Measurements from ENCODE around the gene ZKSCAN2.

Gene ZKSCAN2

GRCh38 chr16:25223964-25224363, 33.7 kb downstream of the ZKSCAN2 start:
- no peak for DNase-seq (ENCODE audit: low read depth in 3 of 3)

- no peak for DNase-seq (ENCODE audit: low read depth in 3 of 3)
Measured at GRCh38 chr16:25222959-25223358, 34.7 kb downstream of the ZKSCAN2 start.

- DNase-seq (ENCODE audit: low read depth in 3 of 3): no peak
Measured at GRCh38 chr16:25219070-25219737, 38.4 kb downstream of the ZKSCAN2 start.

GRCh38 chr16:25217921-25218320, 39.7 kb downstream of the ZKSCAN2 start:
- DNase-seq (ENCODE audit: low read depth in 3 of 3): no peak

- no peak for DNase-seq (ENCODE audit: low read depth in 3 of 3)
Measured at GRCh38 chr16:25217112-25217511, 40.5 kb downstream of the ZKSCAN2 start.

- no peak for DNase-seq (ENCODE audit: low read depth in 3 of 3)
Measured at GRCh38 chr16:25213709-25214397, 43.8 kb downstream of the ZKSCAN2 start.

GRCh38 chr16:25212636-25213035, 45.0 kb downstream of the ZKSCAN2 start:
- DNase-seq (ENCODE audit: low read depth in 3 of 3): no peak

- DNase-seq (ENCODE audit: low read depth in 3 of 3): no peak
Measured at GRCh38 chr16:25210758-25211157, 46.9 kb downstream of the ZKSCAN2 start.

GRCh38 chr16:25199457-25199856, 58.2 kb downstream of the ZKSCAN2 start:
- no peak for DNase-seq (ENCODE audit: low read depth in 3 of 3)

- DNase-seq (ENCODE audit: low read depth in 3 of 3): no peak
Measured at GRCh38 chr16:25198021-25198420, 59.6 kb downstream of the ZKSCAN2 start.

- no peak for DNase-seq (ENCODE audit: low read depth in 3 of 3)
Measured at GRCh38 chr16:25194273-25194878, 63.3 kb downstream of the ZKSCAN2 start.

GRCh38 chr16:25192096-25192495, 65.5 kb downstream of the ZKSCAN2 start:
- DNase-seq (ENCODE audit: low read depth in 3 of 3): no peak

GRCh38 chr16:25189305-25189704, 68.3 kb downstream of the ZKSCAN2 start:
- DNase-seq (ENCODE audit: low read depth in 3 of 3): no peak

- DNase-seq (ENCODE audit: low read depth in 3 of 3): no peak
Measured at GRCh38 chr16:25187491-25187795, 70.2 kb downstream of the ZKSCAN2 start.
